Heart left ventricle (tissue), 13 donors: ENCODE measurements around the gene PRPF19.

ENCODE experiments used
- POLR2A ChIP-seq, 2 donors: fragments of 450-650 bp; IDR thresholded peaks; one replicate each; pipeline ENCODE4 v1.6.1; 2017; ENCODE audit warnings: antibody characterized with exemption in 2 of 2, mild to moderate bottlenecking in 2 of 2, moderate library complexity in 2 of 2
- TF ChIP-seq, protein P1 (sequence below), 12 donors: fragments of 200-600 bp; sonication (generic) in 4 of 12; IDR thresholded peaks; one replicate each; pipeline versions ENCODE4 v1.5.0 to v1.8.0; 2018 to 2022; ENCODE audit warnings: antibody characterized with exemption in 12 of 12, mild to moderate bottlenecking in 5 of 12
- donor health status: ischemic (EF 13 %, LVEDD 7.1; RV severe dilation, severe dysfunction).
- donor health status: DM: no; HTN: yes; CAD: no.
- donor health status: DM: no; HTN: no; CAD: no.
- donor health status: ischemic (EF 25% LVEDD 6.9; RV normal size, moderate dysfunction).
- donor health status: ischemic (EF 25% LVEDD 5.7; RV mildly dilated, moderate dysfunction).
- donor health status: ischemic (EF 35%, LVEDD 5.7; RV mildly dilated, moderate dysfunction).
- donor health status: nonischemic (EF 11% LVEDD 7.7; RV severe dilation, severe dysfunction).
- donor health status: DM: yes; HTN: yes; CAD: no.
- donor health status: PGD.
- donor health status: ischemic (EF 29% LVEDD 5.4; RV normal size, mild dysfunction).
- donor health status: nonischemic (EF 23%, LVEDD 6.1; RV moderate dilation, normal function).

DNA sequence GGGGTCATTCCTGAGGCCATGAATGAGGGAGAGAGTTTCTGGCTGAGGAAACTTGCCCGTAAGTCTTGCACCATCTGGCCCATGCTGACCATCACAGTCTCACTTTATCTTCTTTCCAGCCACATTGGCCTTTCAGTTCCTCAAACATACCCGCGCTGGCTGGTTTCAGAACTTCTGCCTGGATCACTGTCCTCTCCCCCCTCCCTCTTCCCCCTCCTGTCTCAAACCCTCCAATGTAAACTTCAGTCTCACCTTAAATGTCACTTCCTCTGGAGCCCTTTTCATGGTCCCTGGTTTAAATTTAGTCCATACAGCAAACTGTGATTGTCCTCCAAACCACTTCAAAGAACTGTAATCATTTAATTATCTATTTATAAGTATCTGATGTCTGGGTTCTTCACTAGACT is 3.9 kb upstream of the PRPF19 start:
- TF ChIP-seq, protein P1, sequence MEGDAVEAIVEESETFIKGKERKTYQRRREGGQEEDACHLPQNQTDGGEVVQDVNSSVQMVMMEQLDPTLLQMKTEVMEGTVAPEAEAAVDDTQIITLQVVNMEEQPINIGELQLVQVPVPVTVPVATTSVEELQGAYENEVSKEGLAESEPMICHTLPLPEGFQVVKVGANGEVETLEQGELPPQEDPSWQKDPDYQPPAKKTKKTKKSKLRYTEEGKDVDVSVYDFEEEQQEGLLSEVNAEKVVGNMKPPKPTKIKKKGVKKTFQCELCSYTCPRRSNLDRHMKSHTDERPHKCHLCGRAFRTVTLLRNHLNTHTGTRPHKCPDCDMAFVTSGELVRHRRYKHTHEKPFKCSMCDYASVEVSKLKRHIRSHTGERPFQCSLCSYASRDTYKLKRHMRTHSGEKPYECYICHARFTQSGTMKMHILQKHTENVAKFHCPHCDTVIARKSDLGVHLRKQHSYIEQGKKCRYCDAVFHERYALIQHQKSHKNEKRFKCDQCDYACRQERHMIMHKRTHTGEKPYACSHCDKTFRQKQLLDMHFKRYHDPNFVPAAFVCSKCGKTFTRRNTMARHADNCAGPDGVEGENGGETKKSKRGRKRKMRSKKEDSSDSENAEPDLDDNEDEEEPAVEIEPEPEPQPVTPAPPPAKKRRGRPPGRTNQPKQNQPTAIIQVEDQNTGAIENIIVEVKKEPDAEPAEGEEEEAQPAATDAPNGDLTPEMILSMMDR (IDR thresholded peaks at IDR 0.05), result no peak
- no peak for TF ChIP-seq POLR2A (IDR thresholded peaks at IDR 0.05)
